Measurements from ENCODE around the gene ZNF880.
"Not testable (repeated sequence)": the region's sequence is repeated elsewhere in the genome, so short reads cannot be mapped to it uniquely, and the experiment has no call there.

The ZNF880 gene

GRCh38 chr19:52369559-52370340 is at the start of gene ZNF880:
TSS of gene ZNF880 (plus strand) at chr19:52369923. CDS start at chr19:52369966, 43 bp downstream.
- DNase-seq (ENCODE audit: low read depth in 2 of 2, low spot score in 1 of 2): peak; percentile 86 to 89

- DNase-seq (ENCODE audit: low read depth in 2 of 2, low spot score in 1 of 2): no peak
Measured at GRCh38 chr19:52322429-52322828, 47.3 kb upstream of the ZNF880 start.

GRCh38 chr19:52331757-52332156 is 38.0 kb upstream of the ZNF880 start:
- DNase-seq (ENCODE audit: low read depth in 2 of 2, low spot score in 1 of 2): no peak

- no peak for DNase-seq (ENCODE audit: low read depth in 2 of 2, low spot score in 1 of 2)
Measured at GRCh38 chr19:52335768-52336116, 34.0 kb upstream of the ZNF880 start.

GRCh38 chr19:52336117-52336790 is 33.5 kb upstream of the ZNF880 start, which contains the start of gene ZNF610:
TSS of gene ZNF610 (plus strand) at chr19:52336243. CDS start at chr19:52349173, 12,930 bp downstream.
- peak; percentile 72 to 75 for DNase-seq (ENCODE audit: low read depth in 2 of 2, low spot score in 1 of 2)

GRCh38 chr19:52336791-52337381 is 32.8 kb upstream of the ZNF880 start:
- no peak for DNase-seq (ENCODE audit: low read depth in 2 of 2, low spot score in 1 of 2)

- not testable (repeated sequence) for DNase-seq (ENCODE audit: low read depth in 2 of 2, low spot score in 1 of 2)
Measured at GRCh38 chr19:52339022-52339421, 30.7 kb upstream of the ZNF880 start.

- DNase-seq (ENCODE audit: low read depth in 2 of 2, low spot score in 1 of 2): no peak
Measured at GRCh38 chr19:52343548-52343947, 26.2 kb upstream of the ZNF880 start.

- DNase-seq (ENCODE audit: low read depth in 2 of 2, low spot score in 1 of 2): no peak
Measured at GRCh38 chr19:52345162-52345561, 24.6 kb upstream of the ZNF880 start.

GRCh38 chr19:52351512-52351911 is 18.2 kb upstream of the ZNF880 start:
- DNase-seq (ENCODE audit: low read depth in 2 of 2, low spot score in 1 of 2): no peak

- DNase-seq (ENCODE audit: low read depth in 2 of 2, low spot score in 1 of 2): no peak
Measured at GRCh38 chr19:52366414-52366824, 3.3 kb upstream of the ZNF880 start.

GRCh38 chr19:52370341-52370710 is 603 bp downstream of the ZNF880 start:
- DNase-seq (ENCODE audit: low read depth in 2 of 2, low spot score in 1 of 2): no peak

GRCh38 chr19:52391135-52391534 is 21.4 kb downstream of the ZNF880 start:
- no peak for DNase-seq (ENCODE audit: low read depth in 2 of 2, low spot score in 1 of 2)

- peak; percentile 87 to 92 for DNase-seq (ENCODE audit: low read depth in 2 of 2, low spot score in 1 of 2)
Measured at GRCh38 chr19:52397310-52398080, 27.8 kb downstream of the ZNF880 start, which contains the start of gene ZNF528. TSS of gene ZNF528 (plus strand) at chr19:52397849. CDS start at chr19:52402014, 4,165 bp downstream.

- no peak for DNase-seq (ENCODE audit: low read depth in 2 of 2, low spot score in 1 of 2)
Measured at GRCh38 chr19:52398081-52398441, 28.3 kb downstream of the ZNF880 start.

- DNase-seq (ENCODE audit: low read depth in 2 of 2, low spot score in 1 of 2): no peak
Measured at GRCh38 chr19:52410276-52410675, 40.6 kb downstream of the ZNF880 start.

- no peak for DNase-seq (ENCODE audit: low read depth in 2 of 2, low spot score in 1 of 2)
Measured at GRCh38 chr19:52415711-52416110, 46.0 kb downstream of the ZNF880 start.

GRCh38 chr19:52428937-52429336 is 59.2 kb downstream of the ZNF880 start, which contains the start of gene ZNF534:
TSS of gene ZNF534 (plus strand) at chr19:52429148. CDS start at chr19:52431475, 2,327 bp downstream.
- DNase-seq (ENCODE audit: low read depth in 2 of 2, low spot score in 1 of 2): no peak
